IMR-90 (cell line): ENCODE measurements around the gene KCNG4. TPM values are rescaled to one million over a fixed set of nuclear protein-coding genes. Genes with fewer than 3 reads are reported as not detected.

Source experiments
- ATAC-seq: fragments of 200-7000 bp; cut with Tn5 transposase; 2 replicates; pipeline ENCODE4 v1.9.1; 2020; ENCODE audit warnings: low read depth, mild to moderate bottlenecking, moderate library complexity
- BruUV-seq: library from RNA; stranded (reverse); fragments of 400-500 nt; replicated peaks from 2 replicates; lab custom pipeline; 2021; lab: Mats Ljungman, UMichigan
- CTCF ChIA-PET: fragments of 300-600 bp; formaldehyde crosslinking; extraction: SDS; loops from one replicate; lab custom pipeline; 2021; ENCODE audit warnings: antibody characterized with exemption; lab: Yijun Ruan, JAX
- POLR2A ChIA-PET: fragments of 300-600 bp; sonication (Branson Sonifier 250); formaldehyde crosslinking; loops from one replicate; lab custom pipeline; 2022; ENCODE audit warnings: antibody characterized with exemption; ENCODE audit not compliant: unreplicated experiment; lab: Charles Lee
- DNase-seq: peaks from one replicate; pipeline ENCODE4 v3.0.0; 2013
- H2AFZ ChIP-seq: replicated peaks from 2 replicates; pipeline ENCODE3; 2013; ENCODE audit warnings: low read length, mild to moderate bottlenecking; ENCODE audit not compliant: poor library complexity
- H2AK5ac ChIP-seq: 2 replicates; pipeline ENCODE4 v1.6.1; 2013; ENCODE audit warnings: low read depth, low read length, inconsistent platforms
- H2AK9ac ChIP-seq: replicated peaks from 2 replicates; pipeline ENCODE3; 2013; ENCODE audit warnings: mild to moderate bottlenecking, low read depth, low read length, moderate library complexity; ENCODE audit not compliant: poor library complexity
- H2BK120ac ChIP-seq: 2 replicates; pipeline ENCODE4 v1.6.1; 2013; ENCODE audit warnings: low read depth, low read length, inconsistent platforms
- H2BK15ac ChIP-seq: 3 replicates; pipeline ENCODE4 v1.6.1; 2013; ENCODE audit warnings: low read depth, low read length, inconsistent platforms
- H2BK20ac ChIP-seq: 2 replicates; pipeline ENCODE4 v1.6.1; 2013; ENCODE audit warnings: low read depth, mild to moderate bottlenecking, inconsistent platforms, low read length, moderate library complexity
- H2BK5ac ChIP-seq: 2 replicates; pipeline ENCODE4 v1.6.1; 2013; ENCODE audit warnings: mild to moderate bottlenecking, low read depth, low read length, inconsistent platforms; ENCODE audit not compliant: poor library complexity, severe bottlenecking
- H3K14ac ChIP-seq: replicated peaks from 2 replicates; pipeline ENCODE4 v1.6.1; 2013; ENCODE audit warnings: low read depth, low read length, inconsistent platforms
- H3K18ac ChIP-seq: 2 replicates; pipeline ENCODE4 v1.6.1; 2013; ENCODE audit warnings: low read depth, low read length, control low read depth
- H3K23ac ChIP-seq: 2 replicates; pipeline ENCODE4 v1.6.1; 2013; ENCODE audit warnings: low read depth, low read length, inconsistent platforms
- H3K27ac ChIP-seq: 2 replicates; pipeline ENCODE4 v1.5.1; 2013; ENCODE audit warnings: mild to moderate bottlenecking, control low read depth, low read length; ENCODE audit not compliant: insufficient read depth
- H3K27me3 ChIP-seq: 2 replicates; pipeline ENCODE4 v1.6.1; 2013; ENCODE audit warnings: low read length; ENCODE audit not compliant: control insufficient read depth, insufficient read depth
- H3K36me3 ChIP-seq: 2 replicates; pipeline ENCODE4 v1.6.1; 2013; ENCODE audit warnings: low read length, mixed read lengths; ENCODE audit not compliant: control insufficient read depth, insufficient read depth
- H3K4ac ChIP-seq: 2 replicates; pipeline ENCODE4 v1.6.1; 2013; ENCODE audit warnings: low read depth, low read length, inconsistent platforms
- H3K4me1 ChIP-seq: 2 replicates; pipeline ENCODE4 v1.6.1; 2013; ENCODE audit warnings: low read length, mixed read lengths; ENCODE audit not compliant: control insufficient read depth, insufficient read depth
- H3K4me2 ChIP-seq: 2 replicates; pipeline ENCODE4 v1.6.1; 2013; ENCODE audit warnings: low read depth, mild to moderate bottlenecking, control low read depth, low read length, moderate library complexity
- H3K4me3 ChIP-seq: 2 replicates; pipeline ENCODE4 v1.5.1; 2013; ENCODE audit warnings: low read depth, mild to moderate bottlenecking, control low read depth, low read length, moderate library complexity; ENCODE audit not compliant: insufficient read depth
- H3K56ac ChIP-seq: 2 replicates; pipeline ENCODE4 v1.6.1; 2013; ENCODE audit warnings: low read length, inconsistent platforms; ENCODE audit not compliant: insufficient read depth; ENCODE audit errors: extremely low read depth
- H3K79me1 ChIP-seq, 2 experiments: 2 replicates each; pipeline ENCODE4 v1.6.1; 2013; ENCODE audit warnings: low read length in 2 of 2, inconsistent platforms in 1 of 2, low read depth in 1 of 2
- H3K9ac ChIP-seq: 2 replicates; pipeline ENCODE4 v1.6.1; 2013; ENCODE audit warnings: low read depth, low read length, control low read depth
- H3K9me1 ChIP-seq: 2 replicates; pipeline ENCODE4 v1.6.1; 2013; ENCODE audit warnings: low read length, inconsistent platforms; ENCODE audit not compliant: insufficient read depth
- H3K9me3 ChIP-seq: 2 replicates; pipeline ENCODE4 v1.6.1; 2013; ENCODE audit warnings: low read length; ENCODE audit not compliant: control insufficient read depth, insufficient read depth
- H4K20me1 ChIP-seq: 2 replicates; pipeline ENCODE4 v1.6.1; 2013; ENCODE audit warnings: low read length, inconsistent platforms; ENCODE audit not compliant: insufficient read depth
- H4K5ac ChIP-seq: 2 replicates; pipeline ENCODE4 v1.6.1; 2013; ENCODE audit warnings: mild to moderate bottlenecking, low read depth, low read length, control low read depth
- H4K8ac ChIP-seq, 2 experiments: 2 replicates each; pipeline ENCODE4 v1.6.1; 2013; ENCODE audit warnings: low read depth in 2 of 2, low read length in 2 of 2, control low read depth in 1 of 2, inconsistent platforms in 1 of 2
- H4K91ac ChIP-seq: 2 replicates; pipeline ENCODE4 v1.6.1; 2013; ENCODE audit warnings: low read depth, low read length, inconsistent platforms; ENCODE audit not compliant: insufficient read depth
- CHD1 ChIP-seq: IDR thresholded peaks from 2 replicates; pipeline ENCODE4 v1.6.1; 2012; ENCODE audit warnings: low read depth, low read length, improper control_type of control experiment
- MAFK ChIP-seq: IDR thresholded peaks from 2 replicates; pipeline ENCODE4 v1.6.1; 2012; ENCODE audit warnings: low read depth, low read length, improper control_type of control experiment
- MAZ ChIP-seq: IDR thresholded peaks from 2 replicates; pipeline ENCODE4 v1.6.1; 2012; ENCODE audit warnings: low read depth, mild to moderate bottlenecking, low read length, improper control_type of control experiment, moderate library complexity, borderline replicate concordance
- MXI1 ChIP-seq: IDR thresholded peaks from 2 replicates; pipeline ENCODE4 v1.6.1; 2012; ENCODE audit warnings: low read depth, mild to moderate bottlenecking, low read length, moderate library complexity, borderline replicate concordance
- SMC3 ChIP-seq: fragments of 150-350 bp; IDR thresholded peaks from 2 replicates; pipeline ENCODE4 v1.6.1; 2016; ENCODE audit warnings: low read depth, mild to moderate bottlenecking, antibody characterized with exemption, low read length, moderate library complexity
- WGBS, 2 experiments: methylation state at CpG; one replicate each; pipeline versions ENCODE4 v1.1.5 to v1.1.7; 2013; ENCODE audit warnings: missing lambda C conversion rate in 2 of 2; ENCODE audit not compliant: insufficient read length in 1 of 2; ENCODE audit errors: extremely low coverage in 2 of 2; 5-methylcytosine and 5-hydroxymethylcytosine counted together
- dilution Hi-C: fragments of 300-500 bp; cut with HindIII; formaldehyde crosslinking; loops from one replicate; pipeline ENCODE4 v1.14.3; 2018; ENCODE audit warnings: low sequenced_read_pairs; ENCODE audit not compliant: unreplicated experiment
- in situ Hi-C: fragments of 300-500 bp; cut with MboI; formaldehyde crosslinking; loops from 3 replicates; pipeline ENCODE4 v1.14.3; 2019; ENCODE audit warnings: low sequenced_read_pairs, inconsistent platforms, mixed read lengths
- intact Hi-C: fragments of 100-400 bp; cut with micrococcal nuclease; formaldehyde crosslinking; loops from 2 replicates; pipeline ENCODE4 v1.10.0; 2022
- polyA plus RNA-seq, 3 experiments: library from polyadenylated mRNA; depleted of rRNA; stranded (reverse); fragments of >200 nt; gene quantifications; 2 replicates each; pipeline ENCODE4 v1.2.3, GENCODE V29; 2012; ENCODE audit warnings: low replicate concordance in 1 of 3
- total RNA-seq: library from RNA; depleted of rRNA; stranded (reverse); fragments of >200 nt; gene quantifications from 2 replicates; pipeline ENCODE4 v1.2.3, GENCODE V29; 2012
- TF ChIP-seq, protein P1 (sequence below): fragments of 150-350 bp; IDR thresholded peaks from 2 replicates; pipeline ENCODE4 v1.6.1; 2016; ENCODE audit warnings: low read depth, mild to moderate bottlenecking, low read length, moderate library complexity, borderline replicate concordance
- TF ChIP-seq, protein P2 (sequence below): fragments of 150-350 bp; IDR thresholded peaks from 2 replicates; pipeline ENCODE4 v1.6.1; 2017; ENCODE audit warnings: mild to moderate bottlenecking, antibody characterized with exemption, low read length, low read depth

KCNG4 gene
- total and polyA plus RNA-seq, 2 of the 4 experiments (the other 2 are of a cell fraction), result not detected

GRCh38 chr16:84271866-84272265 is 32.1 kb upstream of the KCNG4 start:
- Histone ChIP-seq H3K4me2 (no peak overlapping the region), H3K56ac (no peak overlapping the region), H3K14ac (no peak overlapping the region), H2AK9ac (no peak overlapping the region), H2BK120ac (no peak overlapping the region), H3K4ac (no peak overlapping the region), H2BK5ac (no peak overlapping the region), H3K9me1 (no peaks in the 10 kb centered on the region), H3K27me3 (peaks cover 56% of the 10 kb centered on the region), H2BK20ac (no peak overlapping the region), H4K5ac (no peak overlapping the region), H3K18ac (no peak overlapping the region), H3K23ac (no peak overlapping the region; the same call in 1 of the 2 replicates), H4K8ac (no peak overlapping the region), H3K9me3 (no peaks in the 10 kb centered on the region; the same call in 1 of the 2 replicates), H4K20me1 (no peaks in the 10 kb centered on the region), H3K9ac (no peak overlapping the region), H2AFZ (no peak overlapping the region), H2BK15ac (no peak overlapping the region), H3K36me3 (no peaks in the 10 kb centered on the region), H3K4me3 (no peak overlapping the region), H4K91ac (no peak overlapping the region), H3K79me1 (no peaks in the 10 kb centered on the region), H3K27ac (no peak overlapping the region), H3K4me1 (no peaks in the 10 kb centered on the region), H2AK5ac (no peak overlapping the region)
- no peak for ATAC-seq
- DNase-seq, result no peak
- in situ Hi-C loops, result no loop called here
- TF ChIP-seq, protein P1, sequence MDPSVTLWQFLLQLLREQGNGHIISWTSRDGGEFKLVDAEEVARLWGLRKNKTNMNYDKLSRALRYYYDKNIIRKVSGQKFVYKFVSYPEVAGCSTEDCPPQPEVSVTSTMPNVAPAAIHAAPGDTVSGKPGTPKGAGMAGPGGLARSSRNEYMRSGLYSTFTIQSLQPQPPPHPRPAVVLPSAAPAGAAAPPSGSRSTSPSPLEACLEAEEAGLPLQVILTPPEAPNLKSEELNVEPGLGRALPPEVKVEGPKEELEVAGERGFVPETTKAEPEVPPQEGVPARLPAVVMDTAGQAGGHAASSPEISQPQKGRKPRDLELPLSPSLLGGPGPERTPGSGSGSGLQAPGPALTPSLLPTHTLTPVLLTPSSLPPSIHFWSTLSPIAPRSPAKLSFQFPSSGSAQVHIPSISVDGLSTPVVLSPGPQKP, result no peak
- TF ChIP-seq MAFK (no peak), SMC3 (no peak), MXI1 (no peak), CHD1 (no peak), MAZ (no peak)
- TF ChIP-seq, protein P2, sequence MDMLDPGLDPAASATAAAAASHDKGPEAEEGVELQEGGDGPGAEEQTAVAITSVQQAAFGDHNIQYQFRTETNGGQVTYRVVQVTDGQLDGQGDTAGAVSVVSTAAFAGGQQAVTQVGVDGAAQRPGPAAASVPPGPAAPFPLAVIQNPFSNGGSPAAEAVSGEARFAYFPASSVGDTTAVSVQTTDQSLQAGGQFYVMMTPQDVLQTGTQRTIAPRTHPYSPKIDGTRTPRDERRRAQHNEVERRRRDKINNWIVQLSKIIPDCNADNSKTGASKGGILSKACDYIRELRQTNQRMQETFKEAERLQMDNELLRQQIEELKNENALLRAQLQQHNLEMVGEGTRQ, result no peak
- ChIA-PET CTCF (no interaction called here), POLR2A (no interaction called here)
- no TSS peak for BruUV-seq
- 80% methylated on average over 2 of the region's 4 CpGs; no CpG with 5 or more reads in 1 of the 2 experiments for WGBS, 2 experiments
- intact Hi-C loops, result loop anchor here (2.0 kb wide), 1 partner anchor 207 kb away; no protein-coding TSS in a partner anchor
- dilution Hi-C loops, result no loop called here
